ENCODE data around the gene OTC. TPM values are rescaled to one million over a fixed set of nuclear protein-coding genes. Genes with fewer than 3 reads are reported as not detected.

Gene OTC
- total RNA-seq, 1 donor from 2014 or later: not detected

- H3K36me3 Mint-ChIP-seq (ENCODE audit: low read depth, unreplicated experiment): no peaks in the 10 kb centered on the region
- H3K4me1 Mint-ChIP-seq (ENCODE audit: low read depth, unreplicated experiment): peaks cover 2% of the 10 kb centered on the region
- Histone ChIP-seq H3K9me3 (ENCODE audit: insufficient read depth, low read depth, low read length) (no peaks in the 10 kb centered on the region), H3K27me3 (ENCODE audit: insufficient read depth, low read length) (no peaks in the 10 kb centered on the region), H3K79me2 (ENCODE audit: insufficient read depth, low read length) (no peaks in the 10 kb centered on the region), H3K4me1 (ENCODE audit: insufficient read depth, low read length) (no peaks in the 10 kb centered on the region), H3K27ac (ENCODE audit: low read depth, low read length) (no peak overlapping the region), H4K20me1 (ENCODE audit: insufficient read depth, low read length) (no peaks in the 10 kb centered on the region), H3K4me3 (ENCODE audit: insufficient read depth, low read depth, low read length) (no peak overlapping the region), H2AFZ (ENCODE audit: low read depth, low read length) (no peak overlapping the region), H3K4me2 (ENCODE audit: low read length) (no peak overlapping the region), H3K9ac (ENCODE audit: low read length) (no peak overlapping the region), H3K36me3 (ENCODE audit: insufficient read depth, low read length) (no peaks in the 10 kb centered on the region)
- no peak for DNase-seq (ENCODE audit: low read depth)
- no peaks in the 10 kb centered on the region for H3K27me3 Mint-ChIP-seq (ENCODE audit: low read depth, unreplicated experiment)
- H3K4me3 Mint-ChIP-seq (ENCODE audit: unreplicated experiment): no peak overlapping the region
- no peaks in the 10 kb centered on the region for H3K9me3 Mint-ChIP-seq (ENCODE audit: unreplicated experiment)
- no peak for TF ChIP-seq CTCF (IDR thresholded peaks at IDR 0.05; ENCODE audit: insufficient read depth, low read depth, low read length)
- TF ChIP-seq EZH2 (IDR thresholded peaks at IDR 0.05; ENCODE audit: insufficient read depth, low read length): no peak
- H3K27ac Mint-ChIP-seq (ENCODE audit: unreplicated experiment): no peak overlapping the region
- FAIRE-seq: no peak
Observed at GRCh38 chrX:38342853-38343778, 9.3 kb upstream of the OTC start.

GRCh38 chrX:38346150-38346549 is 6.3 kb upstream of the OTC start:
- no peak overlapping the region for H3K4me3 ChIP-seq (ENCODE audit: insufficient read depth, low read depth, low read length)
- Mint-ChIP-seq H3K4me3 (ENCODE audit: unreplicated experiment) (no peak overlapping the region), H3K4me1 (ENCODE audit: low read depth, unreplicated experiment) (peaks cover 2% of the 10 kb centered on the region), H3K27me3 (ENCODE audit: low read depth, unreplicated experiment) (no peaks in the 10 kb centered on the region), H3K36me3 (ENCODE audit: low read depth, unreplicated experiment) (no peaks in the 10 kb centered on the region), H3K27ac (ENCODE audit: unreplicated experiment) (no peak overlapping the region), H3K9me3 (ENCODE audit: unreplicated experiment) (no peaks in the 10 kb centered on the region)
- FAIRE-seq: no peak
- TF ChIP-seq EZH2 (IDR thresholded peaks at IDR 0.05; ENCODE audit: insufficient read depth, low read length) (no peak), CTCF (IDR thresholded peaks at IDR 0.05; ENCODE audit: insufficient read depth, low read depth, low read length) (no peak)
- DNase-seq (ENCODE audit: low read depth): no peak
- no peak overlapping the region for H3K4me2 ChIP-seq (ENCODE audit: low read length)
- H3K9ac ChIP-seq (ENCODE audit: low read length): no peak overlapping the region
- no peak overlapping the region for H3K27ac ChIP-seq (ENCODE audit: low read depth, low read length)
- no peak overlapping the region for H2AFZ ChIP-seq (ENCODE audit: low read depth, low read length)
- H4K20me1 ChIP-seq (ENCODE audit: insufficient read depth, low read length): no peaks in the 10 kb centered on the region
- no peaks in the 10 kb centered on the region for H3K27me3 ChIP-seq (ENCODE audit: insufficient read depth, low read length)
- no peaks in the 10 kb centered on the region for H3K36me3 ChIP-seq (ENCODE audit: insufficient read depth, low read length)
- H3K79me2 ChIP-seq (ENCODE audit: insufficient read depth, low read length): no peaks in the 10 kb centered on the region
- H3K4me1 ChIP-seq (ENCODE audit: insufficient read depth, low read length): no peaks in the 10 kb centered on the region
- H3K9me3 ChIP-seq (ENCODE audit: insufficient read depth, low read depth, low read length): no peaks in the 10 kb centered on the region

DNA sequence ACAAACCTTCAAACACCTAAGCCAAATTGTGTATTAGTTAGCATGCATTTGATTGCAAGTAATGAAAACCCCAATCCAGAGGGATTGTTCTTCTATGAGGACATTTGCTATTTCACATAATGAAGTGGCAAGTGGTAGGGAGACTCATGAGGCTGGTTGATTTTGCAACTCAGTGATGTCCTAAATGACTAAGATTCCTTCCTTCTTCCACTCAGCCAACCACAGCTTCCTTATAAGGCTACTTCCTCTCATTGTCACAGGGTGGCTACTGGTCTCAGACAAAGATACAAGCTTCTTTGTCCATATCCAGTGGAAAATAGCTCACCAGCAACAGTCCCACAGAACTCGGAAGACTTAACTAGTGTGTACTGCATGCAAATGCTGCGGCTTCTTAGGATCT is 5.3 kb upstream of the OTC start:
- DNase-seq (ENCODE audit: low read depth) (peak; percentile 72), FAIRE-seq (no peak)
- H4K20me1 ChIP-seq (ENCODE audit: insufficient read depth, low read length): no peaks in the 10 kb centered on the region
- TF ChIP-seq CTCF (IDR thresholded peaks at IDR 0.05; ENCODE audit: insufficient read depth, low read depth, low read length): no peak
- TF ChIP-seq EZH2 (IDR thresholded peaks at IDR 0.05; ENCODE audit: insufficient read depth, low read length): no peak
- no peak overlapping the region for H2AFZ ChIP-seq (ENCODE audit: low read depth, low read length)
- no peaks in the 10 kb centered on the region for H3K36me3 ChIP-seq (ENCODE audit: insufficient read depth, low read length)
- no peaks in the 10 kb centered on the region for H3K27me3 Mint-ChIP-seq (ENCODE audit: low read depth, unreplicated experiment)
- no peaks in the 10 kb centered on the region for H3K36me3 Mint-ChIP-seq (ENCODE audit: low read depth, unreplicated experiment)
- H3K27ac ChIP-seq (ENCODE audit: low read depth, low read length): no peak overlapping the region
- H3K4me2 ChIP-seq (ENCODE audit: low read length): no peak overlapping the region
- H3K9me3 Mint-ChIP-seq (ENCODE audit: unreplicated experiment): no peaks in the 10 kb centered on the region
- H3K4me3 Mint-ChIP-seq (ENCODE audit: unreplicated experiment): no peak overlapping the region
- no peaks in the 10 kb centered on the region for H3K27me3 ChIP-seq (ENCODE audit: insufficient read depth, low read length)
- no peaks in the 10 kb centered on the region for H3K9me3 ChIP-seq (ENCODE audit: insufficient read depth, low read depth, low read length)
- no peak overlapping the region for H3K4me3 ChIP-seq (ENCODE audit: insufficient read depth, low read depth, low read length)
- no peaks in the 10 kb centered on the region for H3K4me1 ChIP-seq (ENCODE audit: insufficient read depth, low read length)
- H3K79me2 ChIP-seq (ENCODE audit: insufficient read depth, low read length): no peaks in the 10 kb centered on the region
- no peak overlapping the region for H3K9ac ChIP-seq (ENCODE audit: low read length)
- H3K4me1 Mint-ChIP-seq (ENCODE audit: low read depth, unreplicated experiment): peaks cover 2% of the 10 kb centered on the region
- H3K27ac Mint-ChIP-seq (ENCODE audit: unreplicated experiment): no peak overlapping the region
